Stomach (tissue), 9 donors: ENCODE results near the gene ARID1B. TPM values are rescaled to one million over a fixed set of nuclear protein-coding genes. Genes with fewer than 3 reads are reported as not detected.

ENCODE experiments used
- DNase-seq, 2 donors: peaks; one replicate each; pipeline versions ENCODE4 v3.0.0 to v3.0.0-alpha.2; 2013 to 2019
- H3K27ac ChIP-seq, 5 donors: fragments of 200-600 bp in 4 of 5; sonication (generic) in 4 of 5; one replicate each; pipeline ENCODE4 v1.5.1; 2013 to 2019; ENCODE audit warnings: mild to moderate bottlenecking in 1 of 5, moderate library complexity in 1 of 5
- H3K27me3 ChIP-seq, 3 donors: fragments of 200-600 bp; sonication (generic); one replicate each; pipeline ENCODE4 v1.5.1; 2017 to 2019; ENCODE audit warnings: mixed run types in 1 of 3
- H3K36me3 ChIP-seq, 4 donors: fragments of 200-600 bp; sonication (generic); 1 replicate in 3 of 4; 2 replicates in 1 of 4; pipeline ENCODE4 v1.5.1; 2016 to 2019
- H3K4me1 ChIP-seq, 4 donors: fragments of 200-600 bp; sonication (generic); one replicate each; pipeline ENCODE4 v1.5.1; 2016 to 2019
- H3K4me3 ChIP-seq, 4 donors: fragments of 200-600 bp; sonication (generic) in 3 of 4; one replicate each; pipeline ENCODE4 v1.5.1; 2016 to 2019; ENCODE audit warnings: mild to moderate bottlenecking in 1 of 4
- H3K9me3 ChIP-seq, 4 donors: fragments of 200-600 bp; sonication (generic); one replicate each; pipeline ENCODE4 v1.5.1; 2016 to 2019
- EP300 ChIP-seq: sonication (generic); formaldehyde crosslinking; IDR thresholded peaks from one replicate; pipeline ENCODE4 v1.6.1; 2017; ENCODE audit warnings: antibody characterized with exemption
- POLR2A ChIP-seq, 4 donors: fragments of 450-650 bp; IDR thresholded peaks; one replicate each; pipeline ENCODE4 v1.6.1; 2016; ENCODE audit warnings: antibody characterized with exemption in 4 of 4, control low read depth in 2 of 4, mild to moderate bottlenecking in 1 of 4, moderate library complexity in 1 of 4
- POLR2AphosphoS5 ChIP-seq, 3 donors: sonication (generic); formaldehyde crosslinking; IDR thresholded peaks; one replicate each; pipeline ENCODE4 v1.6.1; 2016; ENCODE audit warnings: antibody characterized with exemption in 3 of 3
- WGBS, 5 donors: extraction: QIAGEN DNeasy Blood & Tissue Kit in 3 of 5; methylation state at CpG; one replicate each; pipeline versions ENCODE4 v1.1.5 to v1.1.7; 2013 to 2018; 5-methylcytosine and 5-hydroxymethylcytosine counted together
- intact Hi-C: fragments of 100-400 bp; cut with DNase I; formaldehyde crosslinking; loops from one replicate; pipeline ENCODE4 v1.15.1; 2023; ENCODE audit warnings: low total_unique reads
- polyA plus RNA-seq, 3 donors: library from polyadenylated mRNA; stranded (reverse); fragments of 200-250 nt; gene quantifications; one replicate each; pipeline ENCODE4 v1.2.3, GENCODE V29; 2013
- total RNA-seq, 5 donors: library from RNA; depleted of rRNA; stranded (reverse); fragments of >200 nt; gene quantifications; one replicate each; pipeline versions ENCODE4 v1.1.0 to v1.2.3, GENCODE V29; 2014 to 2016
- TF ChIP-seq, protein P1 (sequence below), 7 experiments: fragments of 450-650 bp in 4 of 7; fragments of 200-600 bp in 3 of 7; sonication (generic) in 3 of 7; IDR thresholded peaks; one replicate each; pipeline ENCODE4 v1.5.1; 2016 to 2019; ENCODE audit warnings: antibody characterized with exemption in 7 of 7, control low read depth in 2 of 7, mild to moderate bottlenecking in 1 of 7
- donor health status: healthy with polysubstance abuse.
- donor health status: Bipolar disorder and iron deficiency.
- donor health status: healthy.

Gene ARID1B
- total and polyA plus RNA-seq, 8 donors: 8.8 to 183 (median 48.3) TPM

DNA sequence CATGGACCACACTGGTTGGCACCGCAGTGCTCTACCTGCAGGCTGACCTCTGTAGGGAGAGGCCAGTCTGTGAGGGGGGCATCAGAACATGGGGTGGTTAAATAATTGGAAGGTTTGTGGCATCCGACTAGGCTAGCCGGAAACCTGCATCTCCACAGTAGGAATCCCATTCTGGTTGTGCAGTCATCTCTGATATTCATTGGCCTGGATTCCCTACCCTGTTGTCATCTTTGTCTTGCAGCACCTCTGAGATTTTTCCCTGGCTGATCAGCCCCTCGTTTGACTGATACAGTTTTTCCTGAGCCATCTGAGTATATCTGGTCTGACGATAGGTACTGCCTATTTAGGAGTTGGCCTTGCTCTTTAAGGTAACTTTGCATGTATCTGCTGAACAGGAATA lies 286.7 kb downstream of the ARID1B start:
- Histone ChIP-seq H3K4me1 (peaks cover 5 to 77% (median 43%) of the 10 kb centered on the region in 4 donors), H3K9me3 (no peaks in the 10 kb centered on the region), H3K27me3 (no peaks in the 10 kb centered on the region), H3K4me3 (no peak overlapping the region), H3K27ac (peak overlapping the region in 1 of 5 donors; percentile 42), H3K36me3 (no peaks in the 10 kb centered on the region)
- intact Hi-C loops: no loop called here
- 78 to 85% (median 82%) methylated on average over 5 of the region's 5 CpGs for WGBS, 5 donors
- TF ChIP-seq, protein P1, sequence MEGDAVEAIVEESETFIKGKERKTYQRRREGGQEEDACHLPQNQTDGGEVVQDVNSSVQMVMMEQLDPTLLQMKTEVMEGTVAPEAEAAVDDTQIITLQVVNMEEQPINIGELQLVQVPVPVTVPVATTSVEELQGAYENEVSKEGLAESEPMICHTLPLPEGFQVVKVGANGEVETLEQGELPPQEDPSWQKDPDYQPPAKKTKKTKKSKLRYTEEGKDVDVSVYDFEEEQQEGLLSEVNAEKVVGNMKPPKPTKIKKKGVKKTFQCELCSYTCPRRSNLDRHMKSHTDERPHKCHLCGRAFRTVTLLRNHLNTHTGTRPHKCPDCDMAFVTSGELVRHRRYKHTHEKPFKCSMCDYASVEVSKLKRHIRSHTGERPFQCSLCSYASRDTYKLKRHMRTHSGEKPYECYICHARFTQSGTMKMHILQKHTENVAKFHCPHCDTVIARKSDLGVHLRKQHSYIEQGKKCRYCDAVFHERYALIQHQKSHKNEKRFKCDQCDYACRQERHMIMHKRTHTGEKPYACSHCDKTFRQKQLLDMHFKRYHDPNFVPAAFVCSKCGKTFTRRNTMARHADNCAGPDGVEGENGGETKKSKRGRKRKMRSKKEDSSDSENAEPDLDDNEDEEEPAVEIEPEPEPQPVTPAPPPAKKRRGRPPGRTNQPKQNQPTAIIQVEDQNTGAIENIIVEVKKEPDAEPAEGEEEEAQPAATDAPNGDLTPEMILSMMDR (IDR thresholded peaks at IDR 0.05): no peak
- TF ChIP-seq POLR2AphosphoS5 (IDR thresholded peaks at IDR 0.05) (no peak), POLR2A (IDR thresholded peaks at IDR 0.05) (no peak), EP300 (no peak)
- no peak for DNase-seq

DNA sequence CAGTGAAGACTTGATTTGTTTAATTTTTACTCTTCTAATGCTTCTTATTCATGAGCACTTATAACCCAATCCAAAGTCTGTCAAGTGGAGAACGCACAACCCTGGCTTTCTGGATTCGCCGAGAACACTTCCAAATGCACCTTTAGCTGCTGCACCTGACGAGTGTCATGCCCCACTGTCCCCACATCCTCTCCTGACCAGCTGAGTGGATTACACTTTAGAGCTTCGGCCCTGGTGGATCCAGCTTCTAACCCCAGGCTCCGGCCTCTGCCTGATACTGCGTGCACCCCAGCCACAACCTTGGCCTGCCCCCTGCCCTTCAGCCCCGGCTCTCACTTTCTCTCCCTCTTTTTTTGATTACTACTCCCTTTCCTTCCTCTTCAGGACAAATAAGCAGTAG lies 287.3 kb downstream of the ARID1B start:
- no peaks in the 10 kb centered on the region for H3K36me3 ChIP-seq
- intact Hi-C loops: no loop called here
- WGBS, 5 donors: 81 to 93% (median 91%) methylated on average over 8 of the region's 8 CpGs
- no peak overlapping the region for H3K4me3 ChIP-seq
- no peak overlapping the region for H3K27ac ChIP-seq
- no peak for DNase-seq
- TF ChIP-seq, protein P1 (IDR thresholded peaks at IDR 0.05): no peak
- TF ChIP-seq EP300 (no peak), POLR2A (IDR thresholded peaks at IDR 0.05) (no peak), POLR2AphosphoS5 (IDR thresholded peaks at IDR 0.05) (no peak)
- H3K27me3 ChIP-seq: no peaks in the 10 kb centered on the region
- no peaks in the 10 kb centered on the region for H3K9me3 ChIP-seq
- H3K4me1 ChIP-seq: peaks cover 3 to 77% (median 44%) of the 10 kb centered on the region in 4 donors

DNA sequence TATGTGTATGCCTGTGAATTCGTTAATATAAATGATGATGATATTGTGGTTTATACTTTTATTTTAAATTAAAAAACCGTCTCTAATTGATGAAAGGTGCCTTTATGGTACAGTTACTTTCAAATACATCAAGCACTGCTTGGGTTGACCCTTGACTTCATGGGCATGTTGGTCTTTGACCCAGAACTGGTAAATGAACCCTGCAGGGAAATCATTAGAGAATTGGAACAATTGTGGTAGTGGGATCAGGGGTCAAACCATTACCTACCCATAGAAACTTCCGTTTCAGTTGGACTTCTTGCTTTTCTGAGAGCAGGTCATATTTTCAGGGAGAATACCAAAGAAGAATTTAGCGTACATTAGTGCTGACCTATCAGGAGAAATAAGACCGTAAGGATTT lies 288.2 kb downstream of the ARID1B start:
- WGBS, 5 donors: 85 to 97% (median 96%) methylated on average over 5 of the region's 5 CpGs
- no peaks in the 10 kb centered on the region for H3K9me3 ChIP-seq
- peaks cover 0 to 77% (median 42%) of the 10 kb centered on the region in 4 donors for H3K4me1 ChIP-seq
- H3K4me3 ChIP-seq: no peak overlapping the region
- no peak overlapping the region for H3K27ac ChIP-seq
- TF ChIP-seq POLR2AphosphoS5 (IDR thresholded peaks at IDR 0.05) (no peak), EP300 (no peak), POLR2A (IDR thresholded peaks at IDR 0.05) (no peak)
- TF ChIP-seq, protein P1 (IDR thresholded peaks at IDR 0.05): no peak
- no peaks in the 10 kb centered on the region for H3K36me3 ChIP-seq
- intact Hi-C loops: no loop called here
- no peaks in the 10 kb centered on the region for H3K27me3 ChIP-seq
- DNase-seq: no peak

DNA sequence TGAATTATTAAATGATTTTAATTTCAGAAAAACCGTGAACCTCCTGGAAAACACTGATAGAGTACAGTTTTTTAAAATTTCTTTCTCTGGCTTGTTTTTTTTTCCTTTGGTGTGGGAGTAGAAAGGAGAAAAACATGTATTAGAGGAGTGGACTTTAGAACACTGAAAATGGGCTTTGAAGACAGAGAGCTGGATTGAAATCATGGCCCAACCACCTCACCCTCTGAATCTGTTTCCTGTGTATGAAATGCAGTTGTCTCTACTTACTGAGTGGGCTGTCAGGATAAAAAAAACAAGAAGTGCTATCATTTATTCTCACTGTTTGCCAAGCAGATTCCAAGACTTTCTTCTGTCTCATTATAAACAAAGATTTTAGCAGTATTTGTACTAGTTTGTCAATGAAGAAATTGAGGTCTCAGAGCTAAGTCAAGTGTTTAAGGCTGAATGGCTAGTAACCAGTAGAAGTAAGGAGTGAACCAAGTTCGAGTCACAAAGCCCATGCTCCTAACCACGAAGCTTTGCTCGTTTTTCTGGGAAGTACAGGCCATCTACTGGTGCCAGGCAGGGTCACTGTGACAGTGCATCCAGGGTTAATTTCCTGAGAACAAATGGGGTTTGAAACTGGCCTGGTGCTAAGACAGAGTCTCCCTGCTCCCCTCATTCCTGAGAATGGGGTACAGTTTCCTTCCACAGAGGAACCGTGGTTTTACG lies 289.8 kb downstream of the ARID1B start:
- intact Hi-C loops: no loop called here
- Histone ChIP-seq H3K27me3 (no peaks in the 10 kb centered on the region), H3K9me3 (no peaks in the 10 kb centered on the region), H3K27ac (no peak overlapping the region), H3K4me3 (no peak overlapping the region), H3K4me1 (peaks cover 0 to 83% (median 45%) of the 10 kb centered on the region in 4 donors), H3K36me3 (no peaks in the 10 kb centered on the region)
- DNase-seq: peak in 1 of 2 donors; percentile 20
- TF ChIP-seq POLR2A (IDR thresholded peaks at IDR 0.05): no peak
- no peak for TF ChIP-seq EP300
- TF ChIP-seq, protein P1 (IDR thresholded peaks at IDR 0.05): no peak
- TF ChIP-seq POLR2AphosphoS5 (IDR thresholded peaks at IDR 0.05): no peak
- WGBS, 5 donors: 67 to 82% (median 77%) methylated on average over 6 of the region's 6 CpGs
